GM19193 (cell line): ENCODE measurements around the gene GAD2.

ENCODE experiments used
- POLR2A ChIP-seq: IDR thresholded peaks from 4 replicates; pipeline ENCODE4 v1.6.1; 2011; ENCODE audit not compliant: insufficient read depth, insufficient read length; ENCODE audit errors: extremely low read depth

Gene GAD2

DNA sequence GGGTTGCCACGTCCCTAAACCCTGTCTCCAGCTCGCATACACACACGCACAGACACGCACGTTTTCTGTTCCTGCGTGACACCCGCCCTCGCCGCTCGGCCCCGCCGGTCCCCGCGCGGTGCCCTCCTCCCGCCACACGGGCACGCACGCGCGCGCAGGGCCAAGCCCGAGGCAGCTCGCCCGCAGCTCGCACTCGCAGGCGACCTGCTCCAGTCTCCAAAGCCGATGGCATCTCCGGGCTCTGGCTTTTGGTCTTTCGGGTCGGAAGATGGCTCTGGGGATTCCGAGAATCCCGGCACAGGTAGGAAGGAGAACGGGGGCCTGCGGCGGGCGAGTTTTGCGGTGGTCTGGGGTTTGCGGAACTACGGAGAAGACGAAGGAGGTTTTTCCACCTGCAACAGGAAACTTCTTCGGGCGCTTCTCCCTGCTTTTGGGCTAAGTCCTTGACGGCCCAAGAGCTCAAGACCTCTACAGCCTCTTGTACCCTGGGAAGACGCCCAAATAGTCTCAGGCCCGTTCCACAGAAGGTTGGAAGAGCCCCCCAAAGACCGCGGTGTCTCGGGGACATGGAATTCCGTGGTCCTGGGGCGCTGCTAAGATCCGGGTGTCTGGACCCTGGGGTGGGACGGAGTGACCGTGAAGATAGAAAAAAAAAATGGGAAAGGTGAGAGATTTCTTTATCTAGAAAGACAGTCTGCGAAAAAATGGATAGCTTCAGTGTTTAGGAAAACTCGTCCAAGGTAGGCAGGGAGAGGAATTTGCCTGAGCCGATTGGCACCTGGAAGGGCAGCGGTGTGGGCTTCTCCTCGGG is at the start of gene GAD2:
Gene GAD2, plus strand, starts transcription at position 190 of the 811 bp plus-strand sequence. Its CDS starts 36 bp downstream, at position 226.
- no peak for TF ChIP-seq POLR2A

DNA sequence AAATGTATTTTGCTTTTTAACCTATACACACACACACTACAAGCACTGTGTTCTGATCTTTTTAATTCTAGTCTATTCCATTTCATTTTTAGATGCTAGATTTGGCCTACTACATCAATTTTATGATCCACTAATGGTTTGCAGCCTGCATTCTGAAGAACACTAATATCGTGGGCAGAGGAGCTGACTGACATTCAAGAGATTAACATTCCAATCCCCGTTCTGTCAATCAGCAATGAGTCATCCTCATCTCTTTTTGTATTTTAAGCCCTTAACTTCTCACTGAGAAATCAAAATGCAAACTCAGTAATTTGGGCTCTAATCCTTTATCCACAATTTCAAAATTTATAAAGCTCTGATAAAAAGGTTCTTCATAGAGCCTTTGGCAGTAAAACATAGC is 47.1 kb upstream of the GAD2 start:
- no peak for TF ChIP-seq POLR2A

DNA sequence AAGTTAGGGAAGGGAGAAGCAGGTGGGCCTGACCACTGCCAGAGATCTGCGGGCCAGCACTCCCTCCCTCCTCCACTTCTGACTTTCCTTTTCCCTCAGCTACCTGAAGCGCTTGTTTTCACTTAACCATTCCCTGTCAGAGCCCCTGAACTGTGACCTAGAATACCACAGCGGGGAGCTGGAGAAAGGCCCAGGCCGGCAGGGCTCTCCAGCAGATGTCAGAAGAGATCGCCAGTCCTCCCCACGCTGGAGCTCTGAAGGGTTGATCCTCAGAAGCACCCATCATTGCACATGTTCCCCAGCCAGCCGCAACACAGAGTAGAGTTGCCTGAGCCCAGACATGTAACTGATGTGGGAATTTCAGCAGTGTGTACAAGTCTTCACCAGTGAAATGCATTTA is 44.4 kb upstream of the GAD2 start:
- TF ChIP-seq POLR2A = no peak

GRCh38 chr10:26173837-26174236 is 42.7 kb upstream of the GAD2 start:
- no peak for TF ChIP-seq POLR2A

DNA sequence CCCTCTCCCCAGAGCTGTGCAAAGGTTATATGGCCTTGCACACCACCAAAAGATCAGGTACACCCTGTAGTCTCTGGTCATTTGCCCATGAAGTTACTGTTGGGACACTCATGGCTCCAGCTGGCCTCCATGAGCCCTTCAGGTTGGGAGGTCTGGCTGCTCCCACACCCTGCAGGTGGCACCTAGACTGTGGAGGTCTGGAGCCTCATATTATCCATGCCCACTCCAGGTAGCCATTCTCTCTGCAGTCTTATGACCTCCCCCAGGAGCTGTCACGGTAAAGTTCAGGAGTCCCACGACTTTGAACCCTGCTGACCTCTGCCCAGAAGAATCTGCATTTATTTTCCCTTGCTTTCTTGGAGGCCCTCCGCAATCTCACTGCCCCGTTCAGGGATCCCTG is 39.2 kb upstream of the GAD2 start:
- TF ChIP-seq POLR2A = no peak

DNA sequence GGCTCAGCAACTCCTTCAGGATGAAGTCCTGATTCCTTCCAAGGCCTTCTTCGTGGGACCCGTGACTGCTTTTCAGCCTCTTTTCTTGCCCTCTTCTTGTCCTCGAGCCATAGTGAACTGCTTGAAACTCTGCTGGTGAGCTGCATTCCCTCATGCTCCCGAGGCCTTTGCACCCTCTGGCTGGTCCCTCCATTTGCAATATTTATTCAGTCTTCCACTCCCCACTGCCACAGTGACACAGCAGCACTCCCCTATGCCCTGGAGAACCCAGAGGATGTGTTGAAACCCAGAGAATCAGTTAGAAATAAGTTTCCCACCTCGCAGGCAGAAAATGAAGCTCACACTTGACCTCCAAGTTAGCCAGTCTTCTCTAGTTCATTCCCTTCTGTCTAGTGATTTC is 22.3 kb upstream of the GAD2 start:
- no peak for TF ChIP-seq POLR2A

GRCh38 chr10:26197248-26197647 is 19.3 kb upstream of the GAD2 start:
- TF ChIP-seq POLR2A = no peak

GRCh38 chr10:26198119-26198518 is 18.5 kb upstream of the GAD2 start:
- no peak for TF ChIP-seq POLR2A

DNA sequence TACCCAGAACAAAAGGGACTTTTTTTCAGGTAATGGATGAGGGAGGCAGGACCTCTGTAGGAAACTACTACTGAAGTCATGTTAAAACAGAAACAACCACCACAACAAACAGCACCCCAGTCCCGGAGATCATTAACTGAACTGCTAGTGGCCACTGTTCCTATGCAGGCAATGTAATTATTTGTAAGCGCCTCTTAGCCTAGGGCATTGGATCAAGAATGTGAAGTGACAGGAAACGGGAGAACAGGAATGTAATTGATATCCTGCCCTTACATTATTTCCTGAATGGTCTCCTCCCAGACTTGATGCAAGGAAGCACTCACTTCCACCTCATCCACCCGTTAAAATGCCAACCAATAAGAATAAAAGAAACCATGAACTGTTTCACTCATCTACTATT is 16.7 kb upstream of the GAD2 start:
- no peak for TF ChIP-seq POLR2A

DNA sequence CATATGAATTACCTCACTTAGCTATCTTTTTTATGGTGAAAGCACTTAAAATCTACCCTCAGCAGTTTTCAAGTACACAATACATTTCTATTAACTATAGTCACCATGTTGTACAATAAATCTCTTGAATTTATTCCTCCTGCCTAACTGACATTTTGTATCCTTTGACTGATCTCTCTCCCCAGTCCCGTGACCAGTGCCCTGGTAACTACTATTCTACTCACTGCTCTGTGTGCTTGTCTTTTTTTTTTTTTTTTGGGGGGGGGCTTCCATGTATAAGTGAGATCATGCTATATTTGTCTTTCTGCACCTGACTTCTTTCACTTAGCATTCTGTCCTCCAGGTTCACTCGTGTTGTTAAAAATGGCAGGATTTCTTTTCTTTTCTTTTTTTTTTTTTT is 11.4 kb upstream of the GAD2 start:
- no peak for TF ChIP-seq POLR2A

DNA sequence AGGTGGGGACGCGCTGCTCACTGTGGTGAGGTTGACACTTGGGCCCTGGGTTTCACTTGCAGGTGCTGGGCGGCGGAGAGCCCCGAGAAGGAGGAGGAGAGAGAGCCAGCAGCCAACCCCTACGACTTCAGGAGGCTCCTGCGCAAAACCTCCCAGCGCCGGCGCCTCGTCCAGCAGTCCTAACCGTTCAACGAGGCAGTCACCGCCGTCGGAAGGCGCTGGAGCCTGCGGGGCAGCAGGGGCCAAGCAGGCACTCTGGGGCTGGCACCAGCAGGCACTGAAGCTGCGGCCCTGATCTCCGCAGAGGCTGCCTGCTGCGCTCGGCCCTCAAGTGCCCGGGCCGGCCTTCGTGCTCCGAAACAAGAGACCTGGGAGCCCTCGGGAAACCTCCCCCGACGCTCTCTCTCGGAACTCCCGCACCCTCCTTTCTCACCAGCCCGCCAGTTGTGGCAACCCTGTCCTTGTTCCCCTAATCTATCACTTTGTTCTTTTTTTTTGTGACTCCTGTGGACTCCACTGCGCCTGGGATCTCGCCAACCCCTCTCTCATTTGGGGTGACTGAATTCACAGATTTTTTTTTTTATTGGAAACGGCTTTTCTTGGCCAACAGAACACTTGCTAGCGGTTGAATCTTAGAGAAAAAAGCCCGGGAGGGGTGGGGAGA is 4.7 kb upstream of the GAD2 start:
- TF ChIP-seq POLR2A = no peak

DNA sequence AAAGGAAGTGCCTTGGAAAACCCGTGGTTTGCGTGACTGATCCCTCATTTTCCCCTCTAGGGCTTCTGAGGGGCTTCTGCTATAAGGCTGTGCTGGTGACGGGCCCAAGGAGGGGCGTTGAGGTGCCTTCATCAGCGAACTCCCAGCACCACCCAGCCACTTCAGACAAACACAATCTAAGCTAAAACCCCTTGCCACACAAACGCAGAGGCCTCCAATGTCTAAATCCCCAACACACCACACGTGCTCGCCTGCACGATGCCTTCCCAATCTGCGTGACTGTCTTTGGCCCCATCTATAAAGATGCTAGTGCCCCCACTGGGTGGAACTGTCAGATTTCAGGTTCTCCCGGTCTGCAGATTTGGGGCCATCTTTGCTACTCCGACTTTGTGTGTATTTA is 4.1 kb upstream of the GAD2 start:
- no peak for TF ChIP-seq POLR2A

DNA sequence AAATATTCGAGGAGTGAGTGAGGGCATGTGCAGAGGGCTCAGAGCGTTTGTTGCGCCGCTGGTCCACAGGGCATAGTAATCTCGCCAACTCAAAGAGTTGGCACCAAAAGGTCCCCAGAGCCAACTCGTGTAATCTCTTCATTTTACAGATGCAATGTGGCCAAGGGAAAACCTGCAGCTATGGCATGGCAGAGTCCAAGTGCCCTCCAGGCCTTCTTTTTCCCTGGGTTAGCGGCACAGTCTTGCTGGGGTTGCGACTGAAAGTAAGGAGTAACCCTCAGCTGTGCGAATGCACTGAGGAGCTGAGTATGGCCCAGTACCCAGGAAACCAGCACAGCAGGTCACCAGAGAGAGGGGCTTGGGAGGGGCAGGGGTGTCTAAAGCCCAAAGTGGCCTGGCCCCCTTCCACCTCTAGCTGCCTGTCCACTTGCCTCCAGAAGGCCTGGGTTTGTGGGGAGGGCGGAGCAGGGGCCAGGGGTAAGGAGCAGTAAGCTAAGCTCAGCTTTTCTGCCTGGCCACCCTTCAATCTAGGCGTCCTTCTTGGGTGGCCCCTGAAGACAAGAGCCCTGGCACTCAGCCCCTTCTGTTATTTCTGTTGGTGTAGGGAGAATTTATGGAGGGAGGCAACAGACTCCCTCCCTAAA is 3.3 kb upstream of the GAD2 start:
- TF ChIP-seq POLR2A = no peak

DNA sequence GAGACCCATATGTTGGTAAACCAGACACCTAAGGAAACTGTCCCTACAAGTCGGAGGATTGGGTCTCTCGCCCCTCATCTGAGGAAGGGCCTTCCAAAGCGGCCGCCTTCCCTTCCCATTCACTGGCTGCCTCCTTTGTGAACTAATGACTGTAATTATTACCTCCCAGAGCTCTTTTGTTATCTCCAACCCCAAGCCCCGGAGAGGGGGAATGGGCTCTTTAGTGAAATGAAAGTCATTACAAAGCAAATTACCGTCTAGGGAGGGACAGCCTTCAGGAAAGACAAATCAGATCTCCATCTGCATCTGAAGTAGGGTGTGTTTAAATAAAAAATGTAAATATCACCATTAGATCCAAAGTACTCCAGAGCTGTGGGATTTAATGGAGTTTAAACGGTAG is 2.6 kb upstream of the GAD2 start:
- TF ChIP-seq POLR2A = no peak

- no peak for TF ChIP-seq POLR2A
Measured at GRCh38 chr10:26214551-26215395, 1.8 kb upstream of the GAD2 start.
